Kidney glomerular epithelial cell (primary cell): ENCODE measurements around the gene MTHFSD.

Experiments
- DNase-seq: peaks from one replicate; lab custom pipeline; 2025; lab: John Stamatoyannopoulos, UW

Gene MTHFSD

GRCh38 chr16:86528061-86528929 is 26.7 kb downstream of the MTHFSD start:
- DNase-seq, result no peak

GRCh38 chr16:86527366-86527765 is 27.7 kb downstream of the MTHFSD start:
- no peak for DNase-seq

GRCh38 chr16:86525696-86526095 is 29.3 kb downstream of the MTHFSD start:
- no peak for DNase-seq

- no peak for DNase-seq
Measured at GRCh38 chr16:86524029-86524428, 31.0 kb downstream of the MTHFSD start.

GRCh38 chr16:86523166-86523740 is 31.8 kb downstream of the MTHFSD start:
- DNase-seq, result no peak

GRCh38 chr16:86522634-86523033 is 32.4 kb downstream of the MTHFSD start:
- no peak for DNase-seq

GRCh38 chr16:86521236-86522197 is 33.5 kb downstream of the MTHFSD start:
- DNase-seq, result no peak

GRCh38 chr16:86520317-86521210 is 34.5 kb downstream of the MTHFSD start:
- DNase-seq, result no peak

GRCh38 chr16:86519649-86520316 is 35.3 kb downstream of the MTHFSD start:
- DNase-seq, result peak; percentile 53

GRCh38 chr16:86519007-86519648 is 35.9 kb downstream of the MTHFSD start:
- no peak for DNase-seq

GRCh38 chr16:86517652-86518258 is 37.3 kb downstream of the MTHFSD start:
- DNase-seq, result peak; percentile 7

- no peak for DNase-seq
Measured at GRCh38 chr16:86517033-86517432, 38.0 kb downstream of the MTHFSD start.

GRCh38 chr16:86516623-86517003 is 38.4 kb downstream of the MTHFSD start:
- no peak for DNase-seq

- DNase-seq, result no peak
Measured at GRCh38 chr16:86515777-86516622, 39.0 kb downstream of the MTHFSD start.

- no peak for DNase-seq
Measured at GRCh38 chr16:86515413-86515776, 39.6 kb downstream of the MTHFSD start.

GRCh38 chr16:86514481-86515376 is 40.3 kb downstream of the MTHFSD start:
- DNase-seq, result no peak

GRCh38 chr16:86513471-86514277 is 41.4 kb downstream of the MTHFSD start:
- DNase-seq, result no peak
